GM21515 (cell line): ENCODE measurements around the gene HOXC6.

Experiments used
- ATAC-seq: cut with Tn5 transposase; IDR thresholded peaks from one replicate; pipeline ENCODE4 v1.9.1; 2021; ENCODE audit not compliant: unreplicated experiment

Gene HOXC6

GRCh38 chr12:54001283-54002187 is 26.7 kb upstream of the HOXC6 start:
- no peak for ATAC-seq

GRCh38 chr12:54002278-54002914 is 25.8 kb upstream of the HOXC6 start:
- no peak for ATAC-seq

- no peak for ATAC-seq
These were observed 25.3 kb upstream of the HOXC6 start for GRCh38 chr12:54002915-54003389.

GRCh38 chr12:54003625-54004024 is 24.6 kb upstream of the HOXC6 start:
- no peak for ATAC-seq

- ATAC-seq, result no peak
These were observed 24.0 kb upstream of the HOXC6 start for GRCh38 chr12:54004063-54004840.

- ATAC-seq, result no peak
These were observed 23.3 kb upstream of the HOXC6 start for GRCh38 chr12:54004841-54005530.

- no peak for ATAC-seq
These were observed 22.7 kb upstream of the HOXC6 start for GRCh38 chr12:54005531-54005852.

- ATAC-seq, result peak; percentile 61
These were observed 22.2 kb upstream of the HOXC6 start for GRCh38 chr12:54005853-54006558.

- no peak for ATAC-seq
These were observed 21.6 kb upstream of the HOXC6 start for GRCh38 chr12:54006559-54007220.

GRCh38 chr12:54007538-54008259 is 20.5 kb upstream of the HOXC6 start:
- ATAC-seq, result no peak

- no peak for ATAC-seq
These were observed 20.0 kb upstream of the HOXC6 start for GRCh38 chr12:54008260-54008552.

GRCh38 chr12:54009171-54010052 is 18.8 kb upstream of the HOXC6 start:
- no peak for ATAC-seq

GRCh38 chr12:54010053-54010971 is 17.9 kb upstream of the HOXC6 start:
- ATAC-seq, result no peak

GRCh38 chr12:54010972-54011664 is 17.1 kb upstream of the HOXC6 start:
- no peak for ATAC-seq

- ATAC-seq, result no peak
These were observed 16.3 kb upstream of the HOXC6 start for GRCh38 chr12:54011665-54012532.
